Fibroblast of lung (primary cell): ENCODE data around the gene PCSK4. TPM values are rescaled to one million over a fixed set of nuclear protein-coding genes. Genes with fewer than 3 reads are reported as not detected.

Source experiments
- DNase-seq, 2 donors: peaks; one replicate each; pipeline versions ENCODE4 v3.0.0 to v3.0.0-alpha.2; 2010; ENCODE audit warnings: low read depth in 2 of 2
- H2AFZ ChIP-seq: 2 replicates; pipeline ENCODE4 v1.5.1; 2012; ENCODE audit warnings: low read length, control low read depth, inconsistent platforms
- H3K27ac ChIP-seq: 2 replicates; pipeline ENCODE4 v1.5.1; 2011; ENCODE audit warnings: low read length, control low read depth; ENCODE audit not compliant: insufficient read depth
- H3K27me3 ChIP-seq: 2 replicates; pipeline ENCODE4 v1.5.1; 2011; ENCODE audit warnings: mild to moderate bottlenecking, low read length; ENCODE audit not compliant: control insufficient read depth, insufficient read depth
- H3K36me3 ChIP-seq: 2 replicates; pipeline ENCODE4 v1.5.1; 2011; ENCODE audit warnings: low read length; ENCODE audit not compliant: control insufficient read depth, insufficient read depth
- H3K4me1 ChIP-seq: 2 replicates; pipeline ENCODE4 v1.5.1; 2011; ENCODE audit warnings: low read length; ENCODE audit not compliant: control insufficient read depth, insufficient read depth; ENCODE audit errors: extremely low read depth
- H3K4me2 ChIP-seq: 2 replicates; pipeline ENCODE4 v1.5.1; 2011; ENCODE audit warnings: low read length, control low read depth; ENCODE audit not compliant: insufficient read depth; ENCODE audit errors: extremely low read depth
- H3K4me3 ChIP-seq, 4 experiments: fragments of 200-600 bp in 1 of 4; sonication (generic) in 1 of 4; replicated peaks in 1 of 4; 2 replicates each; pipeline ENCODE4 v1.5.1; 2011 to 2016; ENCODE audit warnings: low read length in 4 of 4, low read depth in 3 of 4, mild to moderate bottlenecking in 3 of 4, control low read depth in 2 of 4, inconsistent platforms in 1 of 4, mixed read lengths in 1 of 4; ENCODE audit not compliant: insufficient read depth in 1 of 4; ENCODE audit errors: control extremely low read depth in 1 of 4
- H3K79me2 ChIP-seq: 2 replicates; pipeline ENCODE4 v1.5.1; 2012; ENCODE audit warnings: mild to moderate bottlenecking, low read length, inconsistent platforms; ENCODE audit not compliant: control insufficient read depth, insufficient read depth
- H3K9ac ChIP-seq: 2 replicates; pipeline ENCODE4 v1.5.1; 2011; ENCODE audit warnings: mild to moderate bottlenecking, low read length, control low read depth; ENCODE audit not compliant: insufficient read depth
- H3K9me3 ChIP-seq: 2 replicates; pipeline ENCODE4 v1.5.1; 2012; ENCODE audit warnings: low read depth, low read length; ENCODE audit not compliant: control insufficient read depth, insufficient read depth
- H4K20me1 ChIP-seq: 2 replicates; pipeline ENCODE4 v1.5.1; 2011; ENCODE audit warnings: low read length; ENCODE audit not compliant: control insufficient read depth, insufficient read depth; ENCODE audit errors: extremely low read depth
- CTCF ChIP-seq, 2 donors: IDR thresholded peaks in 1 of 2; conservative IDR thresholded peaks in 1 of 2; 1 replicate in 1 of 2; 2 replicates in 1 of 2; pipeline ENCODE4 v1.5.1; 2011 to 2012; ENCODE audit warnings: low read length in 2 of 2, control low read depth in 1 of 2, inconsistent platforms in 1 of 2, low read depth in 1 of 2, mild to moderate bottlenecking in 1 of 2
- EZH2 ChIP-seq: IDR thresholded peaks from 2 replicates; pipeline ENCODE4 v1.5.1; 2012; ENCODE audit warnings: low read length, control low read depth, mild to moderate bottlenecking; ENCODE audit errors: missing control alignments
- polyA plus RNA-seq, 2 donors: library from polyadenylated mRNA; depleted of rRNA in 1 of 2; stranded (reverse) in 1 of 2; unstranded in 1 of 2; fragments of >200 nt; gene quantifications; 2 replicates each; pipeline ENCODE4 v1.2.1, GENCODE V29; 2011 to 2012; ENCODE audit warnings: missing spikeins in 1 of 2
- total RNA-seq: library from RNA; depleted of rRNA; stranded (reverse); fragments of >200 nt; gene quantifications from 2 replicates; pipeline ENCODE4 v1.2.1, GENCODE V29; 2014

The PCSK4 gene
- total and polyA plus RNA-seq, 2 donors (not counting 1 experiment from before 2014, with no cell fraction given): 0.28 to 3.5 TPM

- Histone ChIP-seq H3K4me2 (no peak overlapping the region), H3K9me3 (no peaks in the 10 kb centered on the region), H3K9ac (no peak overlapping the region), H3K79me2 (no peaks in the 10 kb centered on the region), H3K27me3 (peaks cover 74% of the 10 kb centered on the region), H4K20me1 (no peaks in the 10 kb centered on the region), H3K4me1 (peaks cover 3% of the 10 kb centered on the region), H2AFZ (no peak overlapping the region), H3K4me3 (no peak overlapping the region), H3K27ac (no peak overlapping the region), H3K36me3 (no peaks in the 10 kb centered on the region)
- TF ChIP-seq EZH2: peak; percentile 54
- TF ChIP-seq CTCF (conservative IDR thresholded peaks at IDR 0.05 in 1 of 2, IDR thresholded peaks at IDR 0.05 in 1 of 2; ENCODE audit: low read depth in 1 of 2, low read length in 2 of 2): no peak
- DNase-seq: no peak
Observed at GRCh38 chr19:1450735-1451731, 39.1 kb downstream of the PCSK4 start.

GRCh38 chr19:1449467-1450442 lies 40.4 kb downstream of the PCSK4 start, which contains the start of gene APC2:
Gene APC2 (plus strand): TSS chr19:1450121. CDS start chr19:1453002, 2,881 bp downstream.
- Histone ChIP-seq H3K4me1 (peaks cover 6% of the 10 kb centered on the region), H3K79me2 (no peaks in the 10 kb centered on the region), H2AFZ (no peak within 1 kb of the TSS), H3K4me2 (peak within 1 kb of the TSS; percentile 13), H3K27me3 (peaks cover 67% of the 10 kb centered on the region), H3K36me3 (no peaks in the 10 kb centered on the region), H4K20me1 (no peaks in the 10 kb centered on the region), H3K9me3 (no peaks in the 10 kb centered on the region), H3K27ac (no peak within 1 kb of the TSS), H3K4me3 (peak within 1 kb of the TSS in 2 of 4 experiments; percentile 11 to 25), H3K9ac (no peak within 1 kb of the TSS)
- TF ChIP-seq EZH2 (peak; percentile 32), CTCF (conservative IDR thresholded peaks at IDR 0.05 in 1 of 2, IDR thresholded peaks at IDR 0.05 in 1 of 2; ENCODE audit: low read depth in 1 of 2, low read length in 2 of 2) (no peak)
- peak in 1 of 2 donors; percentile 26 for DNase-seq
